Caco-2 (cell line): Measurements from ENCODE around the gene CASP7. TPM values are rescaled to one million over a fixed set of nuclear protein-coding genes. Genes with fewer than 3 reads are reported as not detected.

Source experiments
- BruUV-seq: library from RNA; stranded (reverse); fragments of 400-500 nt; replicated peaks from 2 replicates; lab custom pipeline; 2021; lab: Mats Ljungman, UMichigan
- CTCF ChIA-PET: fragments of 300-600 bp; sonication (Branson Sonifier 250); formaldehyde crosslinking; loops from one replicate; lab custom pipeline; 2022; ENCODE audit warnings: antibody characterized with exemption; lab: Charles Lee
- POLR2A ChIA-PET: fragments of 300-600 bp; sonication (Branson Sonifier 250); formaldehyde crosslinking; loops from one replicate; lab custom pipeline; 2022; ENCODE audit warnings: antibody characterized with exemption; lab: Charles Lee
- DNase-seq, 2 experiments: peaks; one replicate each; pipeline versions ENCODE4 v3.0.0 to v3.0.0-alpha.2; 2020 to 2022
- H3K27me3 ChIP-seq: replicated peaks from 2 replicates; pipeline ENCODE4 v1.6.0; 2011; ENCODE audit warnings: low read length; ENCODE audit not compliant: control insufficient read depth, insufficient read depth
- H3K36me3 ChIP-seq: 2 replicates; pipeline ENCODE4 v1.5.1; 2011; ENCODE audit warnings: low read length; ENCODE audit not compliant: control insufficient read depth, insufficient read depth
- H3K4me1 ChIP-seq: fragments of 250-450 bp; sonication (Bioruptor Pico); 2 replicates; pipeline ENCODE4 v1.5.1; 2020; ENCODE audit warnings: mild to moderate bottlenecking
- H3K4me3 ChIP-seq: 2 replicates; pipeline ENCODE4 v1.5.1; 2011; ENCODE audit warnings: low read depth, mild to moderate bottlenecking, control low read depth, low read length
- H3K9me3 ChIP-seq: fragments of 250-450 bp; sonication (Bioruptor Pico); 2 replicates; pipeline ENCODE4 v1.5.1; 2020; ENCODE audit warnings: mild to moderate bottlenecking, moderate library complexity
- H3K27ac Mint-ChIP-seq: one replicate; pipeline ENCODE4 v1.8.0; 2022; ENCODE audit warnings: mixed read lengths; ENCODE audit not compliant: unreplicated experiment
- H3K27me3 Mint-ChIP-seq: one replicate; pipeline ENCODE4 v1.8.0; 2022; ENCODE audit warnings: mixed read lengths; ENCODE audit not compliant: insufficient read depth, unreplicated experiment
- H3K36me3 Mint-ChIP-seq: one replicate; pipeline ENCODE4 v1.8.0; 2022; ENCODE audit warnings: mild to moderate bottlenecking, mixed read lengths; ENCODE audit not compliant: insufficient read depth, unreplicated experiment
- H3K4me1 Mint-ChIP-seq: one replicate; pipeline ENCODE4 v1.8.0; 2022; ENCODE audit warnings: low read depth, mixed read lengths; ENCODE audit not compliant: unreplicated experiment
- H3K4me3 Mint-ChIP-seq: one replicate; pipeline ENCODE4 v1.8.0; 2022; ENCODE audit warnings: mild to moderate bottlenecking, moderate library complexity, mixed read lengths; ENCODE audit not compliant: unreplicated experiment
- H3K9me3 Mint-ChIP-seq: one replicate; pipeline ENCODE4 v1.8.0; 2022; ENCODE audit warnings: mixed read lengths; ENCODE audit not compliant: unreplicated experiment
- intact Hi-C: fragments of 100-400 bp; cut with micrococcal nuclease; formaldehyde crosslinking; loops from one replicate; pipeline ENCODE4 v1.10.0; 2022; ENCODE audit not compliant: unreplicated experiment
- microRNA-seq: library from miRNA; unstranded; fragments of <30 nt; microRNA quantifications from one replicate; pipeline ENCODE4 v1.2.0, GENCODE V29; 2022
- total RNA-seq: library from RNA; stranded (reverse); gene quantifications from 2 replicates; pipeline ENCODE4 v1.2.3, GENCODE V29; 2022
- TF ChIP-seq, protein P1 (sequence below), 2 experiments: fragments of 200-600 bp in 1 of 2; IDR thresholded peaks; 1 replicate in 1 of 2; 2 replicates in 1 of 2; pipeline versions ENCODE4 v1.5.1 to v1.8.0; 2011 to 2022; ENCODE audit warnings: antibody characterized with exemption in 1 of 2, control low read depth in 1 of 2, inconsistent platforms in 1 of 2, low read depth in 1 of 2, low read length in 1 of 2, mild to moderate bottlenecking in 1 of 2, moderate library complexity in 1 of 2; ENCODE audit not compliant: insufficient read depth in 1 of 2, severe bottlenecking in 1 of 2, unreplicated experiment in 1 of 2

The CASP7 gene
- total RNA-seq, 1 experiment from 2014 or later = 23.9 TPM

GRCh38 chr10:113776553-113776952, 96.8 kb downstream of the CASP7 start:
- intact Hi-C loops = no loop called here
- Mint-ChIP-seq H3K4me1 (no peaks in the 10 kb centered on the region), H3K27me3 (no peaks in the 10 kb centered on the region), H3K36me3 (no peaks in the 10 kb centered on the region), H3K27ac (no peak overlapping the region), H3K4me3 (no peak overlapping the region), H3K9me3 (no peaks in the 10 kb centered on the region)
- no TSS peak for BruUV-seq
- ChIA-PET CTCF (no interaction called here), POLR2A (no interaction called here)
- H3K36me3 ChIP-seq = no peaks in the 10 kb centered on the region
- H3K9me3 ChIP-seq = no peaks in the 10 kb centered on the region
- H3K27me3 ChIP-seq = no peaks in the 10 kb centered on the region
- no peak for DNase-seq
- no peak overlapping the region for H3K4me3 ChIP-seq
- TF ChIP-seq, protein P1, sequence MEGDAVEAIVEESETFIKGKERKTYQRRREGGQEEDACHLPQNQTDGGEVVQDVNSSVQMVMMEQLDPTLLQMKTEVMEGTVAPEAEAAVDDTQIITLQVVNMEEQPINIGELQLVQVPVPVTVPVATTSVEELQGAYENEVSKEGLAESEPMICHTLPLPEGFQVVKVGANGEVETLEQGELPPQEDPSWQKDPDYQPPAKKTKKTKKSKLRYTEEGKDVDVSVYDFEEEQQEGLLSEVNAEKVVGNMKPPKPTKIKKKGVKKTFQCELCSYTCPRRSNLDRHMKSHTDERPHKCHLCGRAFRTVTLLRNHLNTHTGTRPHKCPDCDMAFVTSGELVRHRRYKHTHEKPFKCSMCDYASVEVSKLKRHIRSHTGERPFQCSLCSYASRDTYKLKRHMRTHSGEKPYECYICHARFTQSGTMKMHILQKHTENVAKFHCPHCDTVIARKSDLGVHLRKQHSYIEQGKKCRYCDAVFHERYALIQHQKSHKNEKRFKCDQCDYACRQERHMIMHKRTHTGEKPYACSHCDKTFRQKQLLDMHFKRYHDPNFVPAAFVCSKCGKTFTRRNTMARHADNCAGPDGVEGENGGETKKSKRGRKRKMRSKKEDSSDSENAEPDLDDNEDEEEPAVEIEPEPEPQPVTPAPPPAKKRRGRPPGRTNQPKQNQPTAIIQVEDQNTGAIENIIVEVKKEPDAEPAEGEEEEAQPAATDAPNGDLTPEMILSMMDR (IDR thresholded peaks at IDR 0.05; ENCODE audit: insufficient read depth in 1 of 2, low read depth in 1 of 2, low read length in 1 of 2, severe bottlenecking in 1 of 2, unreplicated experiment in 1 of 2) = no peak
- H3K4me1 ChIP-seq = no peaks in the 10 kb centered on the region

Small RNA genes lying within 50 kb of the gene (microRNA-seq; reads per million reads assigned to microRNA genes)
- gene MIR4483 = not detected

Other genes starting within 250 kb of the CASP7 start
- gene HABP2, start 126.9 kb upstream of the CASP7 start, total RNA-seq = 21.0 and 24.3 TPM in 2 replicates
- 0.05 and 0.09 TPM in 2 replicates for gene NRAP, start 15.9 kb upstream of the CASP7 start, total RNA-seq
- gene PLEKHS1, start 71.8 kb downstream of the CASP7 start, total RNA-seq = not detected in 2 replicates
- gene DCLRE1A, start 174.2 kb downstream of the CASP7 start, total RNA-seq = 13.3 and 13.5 TPM in 2 replicates
- gene NHLRC2, start 174.7 kb downstream of the CASP7 start, total RNA-seq = 30.8 and 37.4 TPM in 2 replicates